ENCODE results near the gene OLFM1. TPM values are rescaled to one million over a fixed set of nuclear protein-coding genes. Genes with fewer than 3 reads are reported as not detected.

The OLFM1 gene
- total RNA-seq, 1 donor from 2014 or later: not detected

- Mint-ChIP-seq H3K4me3 (no peak overlapping the region), H3K36me3 (ENCODE audit: low read depth) (no peaks in the 10 kb centered on the region), H3K4me1 (peaks cover 1% of the 10 kb centered on the region), H3K27me3 (peaks cover 37% of the 10 kb centered on the region), H3K9me3 (no peaks in the 10 kb centered on the region), H3K27ac (no peak overlapping the region)
- TF ChIP-seq CTCF (IDR thresholded peaks at IDR 0.05): no peak
- ChIA-PET POLR2A (no interaction called here), CTCF (no interaction called here)
- DNase-seq (no peak), ATAC-seq (ENCODE audit: low read depth) (no peak)
- intact Hi-C loops (cut with micrococcal nuclease): no loop called here
These were observed 4.1 kb downstream of the OLFM1 start for GRCh38 chr9:135091545-135091944.

- ChIA-PET CTCF (no interaction called here), POLR2A (no interaction called here)
- Mint-ChIP-seq H3K4me3 (no peak overlapping the region), H3K4me1 (no peaks in the 10 kb centered on the region), H3K9me3 (no peaks in the 10 kb centered on the region), H3K27ac (no peak overlapping the region), H3K27me3 (peaks cover 43% of the 10 kb centered on the region), H3K36me3 (ENCODE audit: low read depth) (no peaks in the 10 kb centered on the region)
- no peak for TF ChIP-seq CTCF (IDR thresholded peaks at IDR 0.05)
- intact Hi-C loops (cut with micrococcal nuclease): no loop called here
- ATAC-seq (ENCODE audit: low read depth): no peak
- no peak for DNase-seq
These were observed 5.6 kb downstream of the OLFM1 start for GRCh38 chr9:135093111-135093510.

DNA sequence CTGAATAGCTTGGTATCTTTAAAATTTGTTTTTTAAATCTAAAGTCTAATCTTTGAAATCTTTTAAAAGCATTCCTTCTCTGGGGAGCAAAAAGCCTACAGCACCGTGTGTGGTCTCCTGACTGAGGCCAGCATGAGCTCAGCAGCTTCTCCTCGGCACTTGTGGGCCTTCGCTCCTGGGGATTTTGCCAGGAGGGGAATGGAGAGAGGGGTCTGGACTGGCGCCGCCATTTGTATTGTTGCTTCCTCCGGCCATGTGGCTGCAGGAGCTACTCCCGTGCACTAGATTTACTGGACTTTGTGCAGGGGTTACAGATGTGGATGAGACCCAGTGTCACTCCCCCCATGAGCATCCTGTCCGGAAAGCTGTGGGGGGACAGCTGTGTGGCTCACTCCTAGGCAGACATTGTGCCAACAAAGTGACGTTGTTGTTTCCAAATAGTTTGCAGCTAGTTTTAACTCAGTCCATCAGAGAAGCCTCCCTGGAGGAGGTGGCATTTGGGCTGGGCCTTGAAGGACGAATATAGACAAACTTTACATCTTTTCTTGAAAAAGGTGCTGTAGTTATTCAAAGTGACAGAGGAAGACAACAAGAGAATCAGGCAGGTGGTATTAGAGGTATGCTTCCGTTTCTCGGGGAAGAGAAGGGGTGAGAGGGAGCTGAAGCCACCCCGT lies 6.6 kb downstream of the OLFM1 start:
- intact Hi-C loops (cut with micrococcal nuclease): no loop called here
- ATAC-seq (ENCODE audit: low read depth) (no peak), DNase-seq (no peak)
- H3K27me3 Mint-ChIP-seq: peaks cover 48% of the 10 kb centered on the region
- H3K4me1 Mint-ChIP-seq: no peaks in the 10 kb centered on the region
- ChIA-PET POLR2A (no interaction called here), CTCF (no interaction called here)
- TF ChIP-seq CTCF (IDR thresholded peaks at IDR 0.05): no peak
- no peak overlapping the region for H3K4me3 Mint-ChIP-seq
- no peaks in the 10 kb centered on the region for H3K9me3 Mint-ChIP-seq
- no peak overlapping the region for H3K27ac Mint-ChIP-seq
- H3K36me3 Mint-ChIP-seq (ENCODE audit: low read depth): no peaks in the 10 kb centered on the region

GRCh38 chr9:135095470-135096407 lies 8.3 kb downstream of the OLFM1 start:
- ChIA-PET POLR2A (no interaction called here), CTCF (no interaction called here)
- no peak overlapping the region for H3K27ac Mint-ChIP-seq
- no peak for TF ChIP-seq CTCF (IDR thresholded peaks at IDR 0.05)
- no peaks in the 10 kb centered on the region for H3K9me3 Mint-ChIP-seq
- H3K4me3 Mint-ChIP-seq: no peak overlapping the region
- H3K4me1 Mint-ChIP-seq: no peaks in the 10 kb centered on the region
- no peaks in the 10 kb centered on the region for H3K36me3 Mint-ChIP-seq (ENCODE audit: low read depth)
- no peak for ATAC-seq (ENCODE audit: low read depth)
- peaks cover 42% of the 10 kb centered on the region for H3K27me3 Mint-ChIP-seq
- DNase-seq: no peak
- intact Hi-C loops (cut with micrococcal nuclease): no loop called here

GRCh38 chr9:135096408-135096895 lies 9.0 kb downstream of the OLFM1 start:
- peaks cover 45% of the 10 kb centered on the region for H3K27me3 Mint-ChIP-seq
- ATAC-seq (ENCODE audit: low read depth) (no peak), DNase-seq (no peak)
- TF ChIP-seq CTCF (IDR thresholded peaks at IDR 0.05): no peak
- H3K36me3 Mint-ChIP-seq (ENCODE audit: low read depth): no peaks in the 10 kb centered on the region
- H3K9me3 Mint-ChIP-seq: no peaks in the 10 kb centered on the region
- ChIA-PET POLR2A (no interaction called here), CTCF (no interaction called here)
- no peaks in the 10 kb centered on the region for H3K4me1 Mint-ChIP-seq
- no peak overlapping the region for H3K4me3 Mint-ChIP-seq
- H3K27ac Mint-ChIP-seq: no peak overlapping the region
- intact Hi-C loops (cut with micrococcal nuclease): no loop called here

Data from activated B cell treated with CpG ODN at 0.5 μM for 24 hours (primary cell).